ENCODE measurements around the gene PTPN18.

PTPN18 gene

DNA sequence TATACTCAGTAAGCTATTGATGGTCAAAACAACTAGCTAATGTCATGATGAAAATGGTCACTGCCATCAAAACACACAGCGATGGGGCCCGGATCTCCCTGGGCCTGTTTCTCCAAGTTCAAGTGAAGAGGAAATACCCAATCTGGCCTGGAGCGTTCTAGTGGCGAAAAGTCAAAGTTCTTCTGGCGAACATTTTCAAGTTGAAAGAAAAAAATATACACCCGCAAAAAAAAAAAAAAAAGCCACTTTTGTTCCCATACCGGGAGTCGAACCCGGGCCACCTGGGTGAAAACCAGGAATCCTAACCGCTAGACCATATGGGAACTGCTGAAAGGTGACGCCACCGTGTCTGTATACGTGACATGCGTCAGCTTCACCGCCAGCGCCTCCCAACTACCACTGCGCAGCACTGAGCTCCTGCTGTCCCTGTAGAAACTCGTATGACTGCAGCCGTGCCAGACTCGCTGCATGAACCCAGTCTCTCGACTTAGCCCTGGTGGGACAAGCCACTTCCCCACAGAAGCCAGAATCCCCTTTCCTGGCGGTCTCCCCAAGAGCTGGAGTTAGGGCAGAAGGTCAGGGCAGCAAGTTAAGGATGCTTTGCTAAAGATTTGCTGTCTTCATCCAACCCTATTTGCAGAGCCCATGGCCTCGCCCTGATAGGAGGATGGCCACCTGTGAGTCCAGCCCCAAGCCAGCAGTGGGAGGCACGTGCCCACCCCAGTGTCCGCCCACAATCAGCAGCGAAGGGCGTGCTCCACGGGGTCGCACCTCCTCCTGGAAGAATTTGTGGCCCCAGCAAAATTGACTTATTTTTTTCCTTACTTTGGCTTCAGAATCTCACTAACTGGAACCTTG, 18.8 kb upstream of the PTPN18 start:
- no peaks in the 10 kb centered on the region for H3K9me3 ChIP-seq (ENCODE audit: control insufficient read depth, low read length)
- no peak overlapping the region for H2BK5ac ChIP-seq (ENCODE audit: low read depth, low read length, poor library complexity, severe bottlenecking)
- peak overlapping the region in 1 of 2 experiments; percentile 23 for H3K23ac ChIP-seq (ENCODE audit: low read length in 2 of 2)
- no peak overlapping the region for H4K8ac ChIP-seq (ENCODE audit: low read length)
- H3K4me3 ChIP-seq (ENCODE audit: insufficient read depth in 1 of 2, low read depth in 1 of 2, low read length in 2 of 2) = peak overlapping the region; percentile 38 to 57
- no peak overlapping the region for H2BK15ac ChIP-seq (ENCODE audit: low read depth, poor library complexity, severe bottlenecking)
- no peak overlapping the region for H2AK5ac ChIP-seq (ENCODE audit: low read length, severe bottlenecking)
- peak overlapping the region in 1 of 2 experiments; percentile 82 for H2BK12ac ChIP-seq (ENCODE audit: low read length in 2 of 2)
- H3K4me2 ChIP-seq (ENCODE audit: low read length, poor library complexity, severe bottlenecking) = peak overlapping the region; percentile 66
- no peak overlapping the region for H2BK120ac ChIP-seq (ENCODE audit: low read depth, low read length)
- peaks cover 0 to 7% of the 10 kb centered on the region in 2 experiments for H3K27me3 ChIP-seq (ENCODE audit: control insufficient read depth in 1 of 2, insufficient read depth in 1 of 2, low read length in 2 of 2)
- H3K27ac ChIP-seq (ENCODE audit: low read length, poor library complexity, severe bottlenecking) = peak overlapping the region; percentile 70
- H3K18ac ChIP-seq (ENCODE audit: low read depth in 1 of 2, low read length in 2 of 2) = peak overlapping the region in 1 of 2 experiments; percentile 46
- peak overlapping the region in 1 of 2 experiments; percentile 71 for H3K4ac ChIP-seq (ENCODE audit: low read depth in 1 of 2, low read length in 2 of 2)
- H3K4me1 ChIP-seq (ENCODE audit: control insufficient read depth, insufficient read depth, low read depth, low read length) = peaks cover 15% of the 10 kb centered on the region
- H2AFZ ChIP-seq (ENCODE audit: low read depth, low read length) = peak overlapping the region; percentile 90
- H3K36me3 ChIP-seq (ENCODE audit: control insufficient read depth in 1 of 2, insufficient read depth in 2 of 2, low read depth in 1 of 2, low read length in 2 of 2) = peaks cover 13 to 24% of the 10 kb centered on the region in 2 experiments
- H3K9ac ChIP-seq (ENCODE audit: low read length) = no peak overlapping the region
- peaks cover 16% of the 10 kb centered on the region for H3K79me1 ChIP-seq (replicated peaks; ENCODE audit: low read length, poor library complexity, severe bottlenecking)
- no peak overlapping the region for H3K14ac ChIP-seq (ENCODE audit: low read length in 2 of 2)
- H4K91ac ChIP-seq (ENCODE audit: low read length) = no peak overlapping the region
- peak; percentile 88 for DNase-seq
- 9% methylated on average over 25 of the region's 29 CpGs for WGBS

- Histone ChIP-seq H3K9ac (ENCODE audit: low read length) (peak overlapping the region; percentile 48), H3K23ac (ENCODE audit: low read length in 2 of 2) (no peak overlapping the region), H2BK5ac (ENCODE audit: low read depth, low read length, poor library complexity, severe bottlenecking) (no peak overlapping the region), H3K36me3 (ENCODE audit: control insufficient read depth in 1 of 2, insufficient read depth in 2 of 2, low read depth in 1 of 2, low read length in 2 of 2) (peaks cover 13 to 24% of the 10 kb centered on the region in 2 experiments), H3K4me2 (ENCODE audit: low read length, poor library complexity, severe bottlenecking) (peak overlapping the region; percentile 66), H3K18ac (ENCODE audit: low read depth in 1 of 2, low read length in 2 of 2) (no peak overlapping the region), H4K8ac (ENCODE audit: low read length) (no peak overlapping the region), H3K79me1 (replicated peaks; ENCODE audit: low read length, poor library complexity, severe bottlenecking) (peaks cover 16% of the 10 kb centered on the region), H3K4me3 (ENCODE audit: insufficient read depth in 1 of 2, low read depth in 1 of 2, low read length in 2 of 2) (peak overlapping the region in 1 of 2 experiments; percentile 38), H3K27me3 (ENCODE audit: control insufficient read depth in 1 of 2, insufficient read depth in 1 of 2, low read length in 2 of 2) (peaks cover 0 to 7% of the 10 kb centered on the region in 2 experiments), H3K14ac (ENCODE audit: low read length in 2 of 2) (no peak overlapping the region), H3K4me1 (ENCODE audit: control insufficient read depth, insufficient read depth, low read depth, low read length) (peaks cover 12% of the 10 kb centered on the region), H2BK15ac (ENCODE audit: low read depth, poor library complexity, severe bottlenecking) (no peak overlapping the region), H3K4ac (ENCODE audit: low read depth in 1 of 2, low read length in 2 of 2) (peak overlapping the region in 1 of 2 experiments; percentile 71), H2BK120ac (ENCODE audit: low read depth, low read length) (no peak overlapping the region), H2AK5ac (ENCODE audit: low read length, severe bottlenecking) (peak overlapping the region; percentile 17), H3K9me3 (ENCODE audit: control insufficient read depth, low read length) (no peaks in the 10 kb centered on the region), H3K27ac (ENCODE audit: low read length, poor library complexity, severe bottlenecking) (peak overlapping the region; percentile 50), H4K91ac (ENCODE audit: low read length) (no peak overlapping the region), H2AFZ (ENCODE audit: low read depth, low read length) (no peak overlapping the region), H2BK12ac (ENCODE audit: low read length in 2 of 2) (no peak overlapping the region)
- DNase-seq = peak; percentile 84
- 43% methylated on average over 4 of the region's 8 CpGs for WGBS
Measured at GRCh38 chr2:130337735-130338325, 18.0 kb upstream of the PTPN18 start.

DNA sequence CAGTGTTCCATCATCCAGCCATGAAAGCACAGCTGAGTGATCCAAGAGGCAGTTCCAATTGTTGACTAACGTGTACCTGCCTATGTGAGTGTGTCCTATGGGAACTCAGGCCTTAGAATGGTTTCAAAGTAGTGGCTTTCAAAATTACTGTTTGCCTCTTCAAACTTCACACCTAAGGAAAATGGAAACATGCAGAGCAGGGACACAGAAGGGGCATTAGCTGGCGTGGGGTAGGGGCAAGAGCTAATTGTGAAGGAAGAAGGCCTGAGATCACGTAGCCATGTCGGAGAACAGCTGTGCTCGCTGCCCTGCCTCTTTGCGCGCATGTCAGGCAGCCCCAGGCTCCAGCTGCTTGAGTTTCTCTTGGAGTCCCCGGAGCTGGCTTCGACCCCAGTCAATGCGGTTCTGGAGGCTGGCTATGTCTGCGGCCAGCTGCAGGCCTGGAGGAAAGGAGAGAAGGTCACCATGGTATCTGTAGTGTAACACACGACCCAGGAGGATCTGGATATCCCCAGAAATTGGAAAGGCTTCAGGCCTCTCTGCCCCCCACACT, 17.0 kb upstream of the PTPN18 start:
- Histone ChIP-seq H3K27me3 (ENCODE audit: control insufficient read depth in 1 of 2, insufficient read depth in 1 of 2, low read length in 2 of 2) (peaks cover 0 to 7% of the 10 kb centered on the region in 2 experiments), H3K9me3 (ENCODE audit: control insufficient read depth, low read length) (no peaks in the 10 kb centered on the region), H3K14ac (ENCODE audit: low read length in 2 of 2) (no peak overlapping the region), H3K4me3 (ENCODE audit: insufficient read depth in 1 of 2, low read depth in 1 of 2, low read length in 2 of 2) (no peak overlapping the region), H2BK5ac (ENCODE audit: low read depth, low read length, poor library complexity, severe bottlenecking) (no peak overlapping the region), H3K18ac (ENCODE audit: low read depth in 1 of 2, low read length in 2 of 2) (no peak overlapping the region), H2BK120ac (ENCODE audit: low read depth, low read length) (no peak overlapping the region), H3K4me2 (ENCODE audit: low read length, poor library complexity, severe bottlenecking) (no peak overlapping the region), H4K91ac (ENCODE audit: low read length) (no peak overlapping the region), H3K23ac (ENCODE audit: low read length in 2 of 2) (no peak overlapping the region), H2BK15ac (ENCODE audit: low read depth, poor library complexity, severe bottlenecking) (no peak overlapping the region), H3K27ac (ENCODE audit: low read length, poor library complexity, severe bottlenecking) (no peak overlapping the region), H2AFZ (ENCODE audit: low read depth, low read length) (no peak overlapping the region), H3K4me1 (ENCODE audit: control insufficient read depth, insufficient read depth, low read depth, low read length) (peaks cover 15% of the 10 kb centered on the region), H4K8ac (ENCODE audit: low read length) (no peak overlapping the region), H3K79me1 (replicated peaks; ENCODE audit: low read length, poor library complexity, severe bottlenecking) (peaks cover 19% of the 10 kb centered on the region), H2AK5ac (ENCODE audit: low read length, severe bottlenecking) (no peak overlapping the region), H3K9ac (ENCODE audit: low read length) (no peak overlapping the region), H2BK12ac (ENCODE audit: low read length in 2 of 2) (no peak overlapping the region), H3K4ac (ENCODE audit: low read depth in 1 of 2, low read length in 2 of 2) (no peak overlapping the region), H3K36me3 (ENCODE audit: control insufficient read depth in 1 of 2, insufficient read depth in 2 of 2, low read depth in 1 of 2, low read length in 2 of 2) (peaks cover 13 to 24% of the 10 kb centered on the region in 2 experiments)
- WGBS = 98% methylated on average over 12 of the region's 12 CpGs
- no peak for DNase-seq
